GM12878 (cell line): ENCODE results near the gene ZBTB16. TPM values are rescaled to one million over a fixed set of nuclear protein-coding genes. Genes with fewer than 3 reads are reported as not detected.

Experiments
- ATAC-seq: fragments of 200-7000 bp; cut with Tn5 transposase; 3 replicates; pipeline ENCODE4 v1.9.1; 2020; ENCODE audit warnings: mild to moderate bottlenecking, moderate library complexity
- BruUV-seq: library from RNA; stranded (reverse); fragments of 400-500 nt; replicated peaks from 2 replicates; lab custom pipeline; 2021; lab: Mats Ljungman, UMichigan
- CTCF ChIA-PET: fragments of 300-600 bp; sonication (Branson Sonifier 250); formaldehyde crosslinking; extraction: SDS; loops from one replicate; lab custom pipeline; 2021; ENCODE audit warnings: inconsistent platforms; lab: Yijun Ruan, JAX
- POLR2A ChIA-PET: fragments of 350-600 bp; formaldehyde crosslinking; extraction: SDS; loops from one replicate; lab custom pipeline; 2021; ENCODE audit warnings: inconsistent platforms; lab: Charles Lee
- RAD21 ChIA-PET: fragments of 300-600 bp; sonication (Branson Sonifier 250); formaldehyde crosslinking; loops from one replicate; lab custom pipeline; 2023; ENCODE audit warnings: antibody characterized with exemption; ENCODE audit not compliant: unreplicated experiment; lab: Charles Lee
- SMC1A ChIA-PET: fragments of 300-600 bp; sonication (Branson Sonifier 250); formaldehyde crosslinking; loops from one replicate; lab custom pipeline; 2023; ENCODE audit not compliant: unreplicated experiment, uncharacterized antibody; lab: Charles Lee
- DNase-seq: peaks from one replicate; pipeline ENCODE4 v3.0.0-alpha.2; 2011; ENCODE audit warnings: low read depth, low spot score
- FAIRE-seq: peaks from 3 replicates; lab custom pipeline; 2011; peaks lifted over from hg19 to GRCh38; lab: Jason Lieb, UNC
- H2AFZ ChIP-seq: 2 replicates; pipeline ENCODE4 v1.6.0; 2011; ENCODE audit warnings: low read depth, low read length, control low read depth; ENCODE audit not compliant: control insufficient read depth
- H3K27ac ChIP-seq: 2 replicates; pipeline ENCODE4 v1.5.1; 2011; ENCODE audit warnings: control low read depth; ENCODE audit not compliant: control insufficient read depth, insufficient read depth
- H3K27me3 ChIP-seq, 2 experiments: replicated peaks in 1 of 2; 2 replicates each; pipeline versions ENCODE4 v1.6.0 to v1.6.1; 2011; ENCODE audit warnings: low read length in 1 of 2; ENCODE audit not compliant: control insufficient read depth in 2 of 2, insufficient read depth in 2 of 2
- H3K36me3 ChIP-seq, 2 experiments: 2 replicates each; pipeline ENCODE4 v1.5.1; 2011; ENCODE audit warnings: low read length in 1 of 2; ENCODE audit not compliant: control insufficient read depth in 2 of 2, insufficient read depth in 2 of 2
- H3K4me1 ChIP-seq: 2 replicates; pipeline ENCODE4 v1.6.1; 2011; ENCODE audit warnings: mild to moderate bottlenecking, low read length, moderate library complexity, mixed read lengths; ENCODE audit not compliant: control insufficient read depth, insufficient read depth
- H3K4me2 ChIP-seq: 2 replicates; pipeline ENCODE4 v1.6.0; 2011; ENCODE audit warnings: control low read depth; ENCODE audit not compliant: control insufficient read depth, insufficient read depth
- H3K4me3 ChIP-seq: fragments of 200-600 bp; sonication (generic); 2 replicates; pipeline ENCODE4 v1.5.1; 2016
- H3K79me2 ChIP-seq: 2 replicates; pipeline ENCODE4 v1.6.0; 2011; ENCODE audit warnings: low read length; ENCODE audit not compliant: control insufficient read depth, insufficient read depth
- H3K9ac ChIP-seq: 2 replicates; pipeline ENCODE4 v1.8.0; 2011; ENCODE audit warnings: low read length, control low read depth, mixed read lengths; ENCODE audit not compliant: control insufficient read depth, insufficient read depth
- H3K9me3 ChIP-seq: replicated peaks from 3 replicates; pipeline ENCODE4 v1.5.1; 2011; ENCODE audit warnings: mild to moderate bottlenecking, low read length; ENCODE audit not compliant: control insufficient read depth, insufficient read depth
- H4K20me1 ChIP-seq: 2 replicates; pipeline ENCODE4 v1.6.0; 2011; ENCODE audit not compliant: control insufficient read depth, insufficient read depth
- CHD2 ChIP-seq: IDR thresholded peaks from 2 replicates; pipeline ENCODE4 v1.6.1; 2011; ENCODE audit warnings: low read depth, low read length, improper control_type of control experiment, borderline replicate concordance
- CHD4 ChIP-seq: fragments of 200-600 bp; sonication (generic); IDR thresholded peaks from 2 replicates; pipeline ENCODE4 v1.6.1; 2016; ENCODE audit warnings: mild to moderate bottlenecking
- CREM ChIP-seq: IDR thresholded peaks from 2 replicates; pipeline ENCODE4 v1.6.1; 2014; ENCODE audit warnings: antibody characterized with exemption, low read depth
- GABPA ChIP-seq: IDR thresholded peaks from 2 replicates; pipeline ENCODE4 v1.6.1; 2014; ENCODE audit warnings: antibody characterized with exemption, low read depth, mild to moderate bottlenecking, inconsistent platforms
- IKZF1 ChIP-seq: fragments of 450-650 bp; conservative IDR thresholded peaks from 2 replicates; pipeline ENCODE4 v1.6.1; 2017; ENCODE audit warnings: antibody characterized with exemption, mild to moderate bottlenecking
- MEF2A ChIP-seq: IDR thresholded peaks from 2 replicates; pipeline ENCODE4 v1.6.1; 2011; ENCODE audit warnings: low read depth, mild to moderate bottlenecking, low read length, moderate library complexity; ENCODE audit not compliant: insufficient read depth
- NFXL1 ChIP-seq: fragments of 450-650 bp; IDR thresholded peaks from 2 replicates; pipeline ENCODE4 v1.6.1; 2017; ENCODE audit warnings: antibody characterized with exemption, mild to moderate bottlenecking, borderline replicate concordance
- SPI1 ChIP-seq: IDR thresholded peaks from 2 replicates; pipeline ENCODE4 v1.6.1; 2011; ENCODE audit warnings: low read depth, mild to moderate bottlenecking, low read length, moderate library complexity, borderline replicate concordance; ENCODE audit not compliant: insufficient read depth
- TCF3 ChIP-seq: IDR thresholded peaks from 2 replicates; pipeline ENCODE4 v1.6.1; 2012; ENCODE audit warnings: low read depth, mild to moderate bottlenecking, low read length, borderline replicate concordance; ENCODE audit not compliant: insufficient read depth
- YBX1 ChIP-seq: fragments of 450-650 bp; IDR thresholded peaks from 2 replicates; pipeline ENCODE4 v1.6.1; 2016; ENCODE audit warnings: antibody characterized with exemption
- ZSCAN29 ChIP-seq: fragments of 450-650 bp; IDR thresholded peaks from 2 replicates; pipeline ENCODE4 v1.6.1; 2017; ENCODE audit warnings: mild to moderate bottlenecking, moderate library complexity
- WGBS: methylation state at CpG from one replicate; pipeline ENCODE4 v1.1.6; 2016; ENCODE audit warnings: low lambda C conversion rate; ENCODE audit not compliant: insufficient replicate concordance, insufficient coverage; ENCODE audit errors: missing lambda C conversion rate; 5-methylcytosine and 5-hydroxymethylcytosine counted together
- in situ Hi-C: fragments of 300-500 bp; cut with MboI; formaldehyde crosslinking; loops from 9 replicates; pipeline ENCODE4 v1.14.3; 2018; ENCODE audit warnings: mixed read lengths
- intact Hi-C: fragments of 100-400 bp; cut with micrococcal nuclease; formaldehyde crosslinking; loops from one replicate; pipeline ENCODE4 v1.14.2; 2022; ENCODE audit not compliant: unreplicated experiment
- polyA plus RNA-seq, 11 experiments: library from polyadenylated mRNA; depleted of rRNA in 4 of 11; unstranded in 6 of 11; stranded (reverse) in 5 of 11; fragments of >200 nt; fragmentation: Nextera tagmentation in 4 of 11; fragmentation: Illumina TruSeq in 1 of 11; extraction: Ambion mirVana in 4 of 11; extraction: Trizol in 1 of 11; gene quantifications; 1 replicate in 1 of 11; 2 replicates in 10 of 11; pipeline versions ENCODE4 v1.2.1 to v1.2.3, GENCODE V29; 2011 to 2016; ENCODE audit warnings: inconsistent platforms in 2 of 11, missing spikeins in 2 of 11, low read depth in 1 of 11
- total RNA-seq, 4 experiments: library from RNA; depleted of rRNA in 3 of 4; stranded (reverse); fragments of >200 nt in 3 of 4; fragmentation: Illumina TruSeq in 1 of 4; extraction: Trizol in 1 of 4; gene quantifications; 2 replicates each; pipeline versions ENCODE4 v1.2.1 to v1.2.3, GENCODE V29; 2013 to 2021
- TF ChIP-seq, protein P1 (sequence below): IDR thresholded peaks from 2 replicates; pipeline ENCODE4 v1.6.1; 2011; ENCODE audit warnings: low read depth, mild to moderate bottlenecking, low read length, moderate library complexity, borderline replicate concordance; ENCODE audit errors: extremely low read depth
- TF ChIP-seq, protein P2 (sequence below): fragments of 450-650 bp; conservative IDR thresholded peaks from 2 replicates; pipeline ENCODE4 v1.6.1; 2017; ENCODE audit warnings: mild to moderate bottlenecking, moderate library complexity
- TF ChIP-seq, protein P3 (sequence below): IDR thresholded peaks from 2 replicates; pipeline ENCODE4 v1.6.1; 2011; ENCODE audit warnings: low read depth, low read length, improper control_type of control experiment, borderline replicate concordance
- TF ChIP-seq, protein P4 (sequence below): fragments of 450-650 bp; IDR thresholded peaks from 2 replicates; pipeline ENCODE4 v1.6.1; 2017; ENCODE audit warnings: mild to moderate bottlenecking, low read depth, inconsistent platforms; ENCODE audit not compliant: poor library complexity, severe bottlenecking

The ZBTB16 gene
- total and polyA plus RNA-seq, 10 of the 15 experiments (the other 5 are each of a cell fraction or from before 2014, with no cell fraction given), result 0.38 TPM; not detected in 9

DNA sequence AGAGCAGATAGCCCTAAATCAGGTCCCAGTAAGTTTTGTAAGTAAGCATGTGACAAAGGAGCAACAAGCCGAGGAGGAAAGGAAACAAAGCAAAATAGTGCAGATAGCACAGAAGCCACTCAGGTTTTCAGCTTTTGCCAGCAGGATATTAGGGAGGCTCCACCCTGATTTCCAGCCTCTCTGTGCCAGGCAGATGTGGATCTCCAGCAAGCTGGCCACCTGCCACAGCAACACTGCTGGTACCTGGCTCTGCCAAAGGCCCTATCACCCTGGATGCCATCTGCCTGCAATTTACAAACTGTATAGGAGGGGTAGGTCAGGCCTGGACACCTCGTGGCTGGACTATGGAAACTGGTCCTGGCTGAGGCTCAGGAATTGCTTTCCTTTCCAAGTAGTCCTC, 224.5 kb downstream of the ZBTB16 start:
- WGBS, result 33% methylated on average over 2 of the region's 2 CpGs

More for the DNA sequence above, 224.5 kb downstream of the ZBTB16 start:
- intact Hi-C loops, result no loop called here
- Histone ChIP-seq H3K36me3 (no peaks in the 10 kb centered on the region), H3K9ac (no peak overlapping the region)
- TF ChIP-seq, protein P1, sequence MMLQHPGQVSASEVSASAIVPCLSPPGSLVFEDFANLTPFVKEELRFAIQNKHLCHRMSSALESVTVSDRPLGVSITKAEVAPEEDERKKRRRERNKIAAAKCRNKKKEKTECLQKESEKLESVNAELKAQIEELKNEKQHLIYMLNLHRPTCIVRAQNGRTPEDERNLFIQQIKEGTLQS, result no peak
- TF ChIP-seq, protein P2, sequence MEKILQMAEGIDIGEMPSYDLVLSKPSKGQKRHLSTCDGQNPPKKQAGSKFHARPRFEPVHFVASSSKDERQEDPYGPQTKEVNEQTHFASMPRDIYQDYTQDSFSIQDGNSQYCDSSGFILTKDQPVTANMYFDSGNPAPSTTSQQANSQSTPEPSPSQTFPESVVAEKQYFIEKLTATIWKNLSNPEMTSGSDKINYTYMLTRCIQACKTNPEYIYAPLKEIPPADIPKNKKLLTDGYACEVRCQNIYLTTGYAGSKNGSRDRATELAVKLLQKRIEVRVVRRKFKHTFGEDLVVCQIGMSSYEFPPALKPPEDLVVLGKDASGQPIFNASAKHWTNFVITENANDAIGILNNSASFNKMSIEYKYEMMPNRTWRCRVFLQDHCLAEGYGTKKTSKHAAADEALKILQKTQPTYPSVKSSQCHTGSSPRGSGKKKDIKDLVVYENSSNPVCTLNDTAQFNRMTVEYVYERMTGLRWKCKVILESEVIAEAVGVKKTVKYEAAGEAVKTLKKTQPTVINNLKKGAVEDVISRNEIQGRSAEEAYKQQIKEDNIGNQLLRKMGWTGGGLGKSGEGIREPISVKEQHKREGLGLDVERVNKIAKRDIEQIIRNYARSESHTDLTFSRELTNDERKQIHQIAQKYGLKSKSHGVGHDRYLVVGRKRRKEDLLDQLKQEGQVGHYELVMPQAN, result no peak
- TF ChIP-seq TCF3, result no peak
- TF ChIP-seq, protein P3, sequence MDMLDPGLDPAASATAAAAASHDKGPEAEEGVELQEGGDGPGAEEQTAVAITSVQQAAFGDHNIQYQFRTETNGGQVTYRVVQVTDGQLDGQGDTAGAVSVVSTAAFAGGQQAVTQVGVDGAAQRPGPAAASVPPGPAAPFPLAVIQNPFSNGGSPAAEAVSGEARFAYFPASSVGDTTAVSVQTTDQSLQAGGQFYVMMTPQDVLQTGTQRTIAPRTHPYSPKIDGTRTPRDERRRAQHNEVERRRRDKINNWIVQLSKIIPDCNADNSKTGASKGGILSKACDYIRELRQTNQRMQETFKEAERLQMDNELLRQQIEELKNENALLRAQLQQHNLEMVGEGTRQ, result no peak
- TF ChIP-seq ZSCAN29, result no peak
- TF ChIP-seq, protein P4, sequence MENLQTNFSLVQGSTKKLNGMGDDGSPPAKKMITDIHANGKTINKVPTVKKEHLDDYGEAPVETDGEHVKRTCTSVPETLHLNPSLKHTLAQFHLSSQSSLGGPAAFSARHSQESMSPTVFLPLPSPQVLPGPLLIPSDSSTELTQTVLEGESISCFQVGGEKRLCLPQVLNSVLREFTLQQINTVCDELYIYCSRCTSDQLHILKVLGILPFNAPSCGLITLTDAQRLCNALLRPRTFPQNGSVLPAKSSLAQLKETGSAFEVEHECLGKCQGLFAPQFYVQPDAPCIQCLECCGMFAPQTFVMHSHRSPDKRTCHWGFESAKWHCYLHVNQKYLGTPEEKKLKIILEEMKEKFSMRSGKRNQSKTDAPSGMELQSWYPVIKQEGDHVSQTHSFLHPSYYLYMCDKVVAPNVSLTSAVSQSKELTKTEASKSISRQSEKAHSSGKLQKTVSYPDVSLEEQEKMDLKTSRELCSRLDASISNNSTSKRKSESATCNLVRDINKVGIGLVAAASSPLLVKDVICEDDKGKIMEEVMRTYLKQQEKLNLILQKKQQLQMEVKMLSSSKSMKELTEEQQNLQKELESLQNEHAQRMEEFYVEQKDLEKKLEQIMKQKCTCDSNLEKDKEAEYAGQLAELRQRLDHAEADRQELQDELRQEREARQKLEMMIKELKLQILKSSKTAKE, result no peak
- no peak for TF ChIP-seq IKZF1
- TF ChIP-seq CREM, result no peak
- TF ChIP-seq GABPA, result no peak
- no peak for TF ChIP-seq NFXL1
- no peak for TF ChIP-seq CHD2
- TF ChIP-seq CHD4, result no peak
- TF ChIP-seq MEF2A, result no peak
- TF ChIP-seq SPI1, result no peak
- TF ChIP-seq YBX1, result no peak
- TF ChIP-seq, all 136 proteins: peak for 0
- H3K4me1 ChIP-seq, result no peaks in the 10 kb centered on the region
- no peak overlapping the region for H3K27ac ChIP-seq
- no peak overlapping the region for H3K4me3 ChIP-seq
- no peaks in the 10 kb centered on the region for H3K9me3 ChIP-seq
- DNase-seq, result no peak
- no peak overlapping the region for H2AFZ ChIP-seq
- no peaks in the 10 kb centered on the region for H4K20me1 ChIP-seq
- ChIA-PET CTCF (no interaction called here), SMC1A (no interaction called here), RAD21 (no interaction called here), POLR2A (no interaction called here)
- H3K27me3 ChIP-seq, result peaks cover 0 to 6% of the 10 kb centered on the region in 2 experiments; a peak in 3 of 4 replicates
- H3K4me2 ChIP-seq, result no peak overlapping the region
- no peak for FAIRE-seq
- ATAC-seq, result no peak
- no peaks in the 10 kb centered on the region for H3K79me2 ChIP-seq
- no TSS peak for BruUV-seq
- in situ Hi-C loops, result no loop called here
